Amniotic stem cell (primary cell): ENCODE measurements around the gene NDUFA7.
A peak's percentile ranks its signal among the peaks of the same experiment; 100 is the strongest.
"Not testable (repeated sequence)": the region's sequence is repeated elsewhere in the genome, so short reads cannot be mapped to it uniquely, and the experiment has no call there.

Experiments used
- DNase-seq: peaks from one replicate; lab custom pipeline; 2025; lab: John Stamatoyannopoulos, UW

Gene NDUFA7

GRCh38 chr19:8319807-8320520 lies 1.2 kb downstream of the NDUFA7 start:
- no peak for DNase-seq

DNA sequence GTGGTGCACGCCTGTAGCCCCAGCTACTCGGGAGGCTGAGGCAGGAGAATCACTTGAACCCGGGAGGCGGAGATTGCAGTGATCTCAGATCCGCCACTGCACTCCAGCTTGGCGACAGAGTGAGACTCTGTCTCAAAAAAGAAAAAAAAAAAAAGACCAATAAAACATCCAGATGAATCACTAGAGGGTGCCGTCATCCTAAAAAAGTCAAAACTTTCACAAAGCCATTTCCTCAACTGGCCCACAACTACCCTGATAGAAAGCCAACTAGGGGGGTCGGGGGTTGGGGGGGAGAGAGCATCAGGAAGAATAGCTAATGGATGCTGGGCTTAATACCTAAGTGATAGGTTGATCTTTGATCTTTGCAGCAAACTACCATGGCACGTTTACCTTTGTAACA lies 2.3 kb downstream of the NDUFA7 start:
- not testable (repeated sequence) for DNase-seq

GRCh38 chr19:8316351-8317125 lies 4.6 kb downstream of the NDUFA7 start:
- DNase-seq: no peak

DNA sequence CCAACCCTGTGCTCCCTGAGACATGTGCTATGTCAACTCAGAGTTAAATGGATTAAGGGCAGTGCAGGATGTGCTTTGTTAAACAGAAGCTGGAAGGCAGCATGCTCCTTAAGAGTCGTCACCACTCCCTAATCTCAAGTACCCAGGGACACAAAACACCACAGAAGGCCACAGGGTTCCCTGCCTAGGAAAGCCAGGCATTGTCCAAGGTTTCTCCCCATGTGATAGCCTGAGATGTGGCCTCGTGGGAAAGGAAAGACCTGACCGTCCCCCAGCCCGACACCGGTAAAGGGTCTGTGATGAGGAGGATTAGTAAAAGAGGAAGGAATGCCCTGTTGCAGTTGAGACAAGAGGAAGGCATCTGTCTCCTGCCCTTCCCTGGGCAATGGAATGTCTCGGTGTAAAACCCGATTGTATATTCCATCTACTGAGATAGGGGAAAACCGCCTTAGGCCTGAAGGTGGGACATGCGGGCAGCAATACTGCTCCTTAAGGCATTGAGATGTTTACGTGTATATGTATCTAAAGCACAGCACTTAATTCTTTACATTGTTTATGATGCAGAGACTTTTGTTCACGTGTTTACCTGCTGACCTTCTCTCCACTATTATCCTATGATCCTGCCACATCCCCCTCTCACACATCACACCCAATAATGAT lies 6.1 kb downstream of the NDUFA7 start:
- not testable (repeated sequence) for DNase-seq

- no peak for DNase-seq
Observed at GRCh38 chr19:8311461-8312260, 9.5 kb downstream of the NDUFA7 start.

- DNase-seq: no peak
Observed at GRCh38 chr19:8310342-8311055, 10.7 kb downstream of the NDUFA7 start.

- DNase-seq: no peak
Observed at GRCh38 chr19:8308891-8309291, 12.3 kb downstream of the NDUFA7 start.

DNA sequence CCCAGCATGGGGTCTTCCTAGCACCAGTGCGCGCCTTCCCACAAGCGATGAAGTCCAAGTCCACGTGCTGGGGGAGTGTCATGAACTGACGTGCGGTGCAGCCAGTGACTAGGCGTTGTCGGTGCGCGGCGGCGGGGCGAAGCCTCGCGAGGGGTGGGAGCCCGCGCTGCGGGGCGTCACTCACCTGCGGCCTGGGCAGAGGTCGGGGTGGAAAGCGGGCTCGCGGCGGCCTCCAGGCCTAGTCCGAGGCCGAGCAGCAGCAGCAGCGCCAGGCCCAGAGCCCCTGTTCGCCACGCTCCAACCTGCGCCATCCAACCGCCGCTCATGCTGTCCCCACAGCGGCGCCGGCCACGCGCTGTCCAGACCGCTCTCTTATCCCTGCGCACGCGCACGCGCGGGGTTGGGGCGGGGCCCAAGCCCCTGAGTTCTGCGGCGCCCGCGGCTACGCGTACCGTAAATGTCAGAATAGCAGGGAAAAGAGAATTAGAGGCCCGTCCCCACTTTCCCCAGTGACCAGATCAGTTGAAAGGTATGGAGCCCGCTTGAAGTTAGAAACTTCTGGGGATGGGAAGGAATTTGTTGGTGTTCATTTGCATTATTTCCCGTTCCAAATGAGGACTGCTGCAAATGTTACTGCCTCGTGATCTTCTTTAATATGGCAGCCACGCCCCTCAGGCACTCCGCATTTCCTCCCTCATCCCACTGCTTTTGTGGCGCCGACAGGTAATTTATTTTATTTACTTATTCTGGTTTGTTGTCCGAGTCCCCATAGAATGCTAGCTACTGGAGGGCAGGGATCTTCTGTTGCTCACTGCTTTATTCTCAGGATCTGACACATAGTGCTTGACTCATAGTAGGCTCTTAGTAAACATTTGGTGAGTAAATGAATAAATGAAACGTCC lies 13.0 kb downstream of the NDUFA7 start, which contains the start of gene CD320:
TSS of gene CD320 (minus strand) at position 394 of the 902 bp plus-strand sequence. CDS start at position 326, 68 bp downstream.
- DNase-seq: peak; percentile 75

- DNase-seq: no peak
Observed at GRCh38 chr19:8307400-8307964, 13.7 kb downstream of the NDUFA7 start.

- DNase-seq: no peak
Observed at GRCh38 chr19:8306235-8307054, 14.7 kb downstream of the NDUFA7 start.

GRCh38 chr19:8305798-8306197 lies 15.4 kb downstream of the NDUFA7 start:
- no peak for DNase-seq

DNA sequence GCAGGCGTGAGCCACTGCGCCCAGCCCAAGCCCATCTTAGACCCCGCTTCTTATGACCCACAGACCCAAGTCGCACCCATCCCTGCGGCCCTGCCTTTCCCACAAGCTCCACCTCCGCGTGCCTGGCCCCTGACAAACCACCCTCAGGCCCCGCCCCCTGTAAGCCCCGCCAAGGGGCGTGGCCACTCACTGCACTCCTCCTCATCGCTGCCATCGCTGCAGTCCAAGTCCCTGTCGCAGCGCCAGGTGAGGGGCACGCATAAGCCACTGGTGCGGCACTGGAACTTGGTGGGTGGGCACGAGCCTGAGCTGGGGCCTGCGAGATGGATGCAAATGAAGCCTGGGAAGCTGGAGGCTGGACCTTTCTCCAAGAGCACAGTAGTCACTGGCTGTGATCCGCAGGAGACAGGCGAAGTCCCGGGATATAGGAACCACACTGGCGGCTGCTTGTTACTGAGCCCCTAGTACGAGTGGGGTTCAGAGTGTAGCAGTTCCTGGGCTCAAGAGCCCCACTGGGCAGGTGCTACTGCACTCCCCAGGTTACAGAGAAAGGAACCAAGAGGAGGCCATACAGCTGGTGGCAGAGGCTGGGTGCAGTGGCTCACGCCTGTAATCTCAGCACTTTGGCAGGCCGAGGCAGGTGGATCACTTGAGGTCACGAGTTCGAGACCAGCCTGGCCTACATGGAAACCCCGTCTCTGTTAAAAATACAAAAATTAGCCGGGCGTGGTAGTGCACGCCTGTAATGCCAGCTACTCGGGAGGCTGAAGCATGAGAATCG lies 16.1 kb downstream of the NDUFA7 start:
- DNase-seq: no peak

- DNase-seq: no peak
Observed at GRCh38 chr19:8302734-8303133, 18.4 kb downstream of the NDUFA7 start.

DNA sequence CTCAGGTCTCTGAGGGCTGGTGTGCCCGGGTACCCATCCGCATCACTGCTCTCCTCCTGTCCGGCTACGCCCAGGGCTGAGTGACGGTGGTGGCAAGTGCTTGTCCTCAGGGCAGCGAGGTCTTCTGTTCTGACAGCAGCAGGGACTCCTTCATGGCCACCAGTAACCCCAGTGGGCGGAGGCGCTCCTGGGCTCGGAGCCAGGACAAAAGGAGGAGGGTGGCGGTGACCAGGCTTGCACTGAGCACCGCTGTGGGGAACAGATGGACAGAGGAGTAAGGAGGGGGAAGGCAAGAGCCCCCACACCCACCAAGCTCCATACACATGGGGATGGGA lies 18.9 kb downstream of the NDUFA7 start:
- DNase-seq: no peak

GRCh38 chr19:8291337-8291736 lies 29.8 kb downstream of the NDUFA7 start:
- not testable (repeated sequence) for DNase-seq

- not testable (repeated sequence) for DNase-seq
Observed at GRCh38 chr19:8276508-8276907, 44.7 kb downstream of the NDUFA7 start.

GRCh38 chr19:8269724-8270123 lies 51.5 kb downstream of the NDUFA7 start:
- no peak for DNase-seq

- no peak for DNase-seq
Observed at GRCh38 chr19:8265872-8266271, 55.3 kb downstream of the NDUFA7 start.
